Measurements from ENCODE around the gene PLXDC2. TPM values are rescaled to one million over a fixed set of nuclear protein-coding genes. Genes with fewer than 3 reads are reported as not detected.

Gene PLXDC2
- total and polyA plus RNA-seq, 10 of the 15 experiments (the other 5 are each of a cell fraction or from before 2014, with no cell fraction given) = 0.05 to 1.8 (median 0.14) TPM; not detected in 2

GRCh38 chr10:19789607-19790006, 26.6 kb upstream of the PLXDC2 start (continued):
- TF ChIP-seq BHLHE40 (IDR thresholded peaks at IDR 0.05; ENCODE audit: borderline replicate concordance in 1 of 2, low read depth in 2 of 2, low read length in 1 of 2) = no peak

GRCh38 chr10:19791032-19791431, 25.2 kb upstream of the PLXDC2 start:
- Histone ChIP-seq H3K27me3 (replicated peaks in 1 of 2; ENCODE audit: control insufficient read depth in 2 of 2, insufficient read depth in 2 of 2, low read length in 1 of 2) (no peaks in the 10 kb centered on the region), H3K79me2 (ENCODE audit: control insufficient read depth, insufficient read depth, low read length) (no peaks in the 10 kb centered on the region), H2AFZ (ENCODE audit: control insufficient read depth, low read depth, low read length) (no peak overlapping the region), H3K36me3 (ENCODE audit: control insufficient read depth in 2 of 2, insufficient read depth in 2 of 2, low read length in 1 of 2) (no peaks in the 10 kb centered on the region), H3K4me1 (ENCODE audit: control insufficient read depth, insufficient read depth, low read length) (no peaks in the 10 kb centered on the region), H3K9me3 (replicated peaks; ENCODE audit: control insufficient read depth, insufficient read depth, low read length) (no peaks in the 10 kb centered on the region), H3K9ac (ENCODE audit: control insufficient read depth, insufficient read depth, low read length) (no peak overlapping the region), H4K20me1 (ENCODE audit: control insufficient read depth, insufficient read depth) (no peaks in the 10 kb centered on the region), H3K4me3 (no peak overlapping the region), H3K27ac (ENCODE audit: control insufficient read depth, insufficient read depth) (no peak overlapping the region), H3K4me2 (ENCODE audit: control insufficient read depth, insufficient read depth) (no peak overlapping the region)
- CTCF ChIA-PET = interaction anchor here (1.2 kb wide), 1 partner anchor 15 kb away, joined by 3 read pairs; no protein-coding TSS in a partner anchor
- no TSS peak for BruUV-seq (replicated peaks)
- intact Hi-C loops (cut with micrococcal nuclease; ENCODE audit: unreplicated experiment) (no loop called here), in situ Hi-C loops (cut with MboI) (no loop called here)
- RAD21 ChIA-PET (ENCODE audit: unreplicated experiment) = no interaction called here
- DNase-seq (ENCODE audit: low read depth, low spot score) (no peak), ATAC-seq (no peak), FAIRE-seq (no peak)
- TF ChIP-seq BACH1 (IDR thresholded peaks at IDR 0.05; ENCODE audit: borderline replicate concordance) (no peak), RFX5 (IDR thresholded peaks at IDR 0.05; ENCODE audit: low read depth, low read length) (no peak), RBBP5 (conservative IDR thresholded peaks at IDR 0.05) (no peak), SPI1 (IDR thresholded peaks at IDR 0.05; ENCODE audit: borderline replicate concordance, insufficient read depth, low read depth, low read length) (no peak), SUPT20H (IDR thresholded peaks at IDR 0.05; ENCODE audit: borderline replicate concordance, control insufficient read depth, low read depth, low read length) (no peak), ZBTB4 (CRISPR knock-in tag; IDR thresholded peaks at IDR 0.05) (no peak)
- SMC1A ChIA-PET (ENCODE audit: uncharacterized antibody, unreplicated experiment) = no interaction called here
- POLR2A ChIA-PET = no interaction called here
- WGBS (ENCODE audit: insufficient coverage, insufficient replicate concordance, low lambda C conversion rate, missing lambda C conversion rate) = 45% methylated on average over 2 of the region's 2 CpGs
